Measurements from ENCODE around the gene UNC13A. TPM values are rescaled to one million over a fixed set of nuclear protein-coding genes. Genes with fewer than 3 reads are reported as not detected.

UNC13A gene
- total and polyA plus RNA-seq, 2 of the 13 experiments (the other 11 are each of a cell fraction or from before 2014, with no cell fraction given) = 0.11 to 0.45 TPM

- Histone ChIP-seq H3K9me3 (ENCODE audit: low read length) (no peaks in the 10 kb centered on the region), H3K4me2 (ENCODE audit: low read depth, low read length) (no peak overlapping the region), H2AFZ (ENCODE audit: low read length) (no peak overlapping the region), H3K4me1 (ENCODE audit: insufficient read depth, low read length) (no peaks in the 10 kb centered on the region), H4K20me1 (ENCODE audit: insufficient read depth, low read length) (peaks cover 4% of the 10 kb centered on the region; the same call in 1 of the 2 replicates), H3K9ac (ENCODE audit: insufficient read depth, low read depth, low read length) (no peak overlapping the region), H3K27me3 (ENCODE audit: control insufficient read depth in 1 of 2, insufficient read depth in 2 of 2, low read length in 2 of 2) (peaks cover 0 to 21% of the 10 kb centered on the region in 2 experiments; a peak in 4 of 5 replicates), H3K36me3 (replicated peaks in 1 of 2; ENCODE audit: control insufficient read depth in 1 of 2, insufficient read depth in 2 of 2, low read length in 2 of 2) (no peaks in the 10 kb centered on the region), H3K79me2 (ENCODE audit: insufficient read depth, low read length) (no peaks in the 10 kb centered on the region), H3K27ac (ENCODE audit: extremely low read length, insufficient read depth, low read length) (no peak overlapping the region), H3K4me3 (replicated peaks in 1 of 3; ENCODE audit: insufficient read depth in 1 of 3, low read depth in 2 of 3, low read length in 3 of 3) (no peak overlapping the region)
- ChIA-PET CTCF (ENCODE audit: low intra/inter-chr PET ratio, low total read pairs) (no interaction called here), POLR2A (no interaction called here)
- BruUV-seq (replicated peaks) = no TSS peak
- intact Hi-C loops (cut with micrococcal nuclease; ENCODE audit: unreplicated experiment) = no loop called here
- DNase-seq (ENCODE audit: low spot score) (no peak), ATAC-seq (no peak), FAIRE-seq (no peak)
- in situ Hi-C loops (cut with HindIII; ENCODE audit: extremely low pct_ligation_motif_present, low pct_unique_long_range_greater_than_20kb) = no loop called here
- no peak for TF ChIP-seq IRX3 (CRISPR knock-in tag; IDR thresholded peaks at IDR 0.05; ENCODE audit: borderline replicate concordance, low read depth)
- TF ChIP-seq ZNF572 (CRISPR knock-in tag; IDR thresholded peaks at IDR 0.05) = no peak
- no peak for TF ChIP-seq BRCA1 (CRISPR knock-in tag; IDR thresholded peaks at IDR 0.05)
- TF ChIP-seq YEATS4 (CRISPR knock-in tag; IDR thresholded peaks at IDR 0.05; ENCODE audit: borderline replicate concordance) = no peak
- no peak for TF ChIP-seq ZNF567 (CRISPR knock-in tag; IDR thresholded peaks at IDR 0.05; ENCODE audit: borderline replicate concordance)
- TF ChIP-seq MLXIP (CRISPR knock-in tag; IDR thresholded peaks at IDR 0.05; ENCODE audit: borderline replicate concordance) = no peak
- no peak for TF ChIP-seq ZNF746 (CRISPR knock-in tag; IDR thresholded peaks at IDR 0.05)
- no peak for TF ChIP-seq ZHX2 (IDR thresholded peaks at IDR 0.05; ENCODE audit: low read depth)
- no peak for TF ChIP-seq ZHX2 (CRISPR knock-in tag; IDR thresholded peaks at IDR 0.05; ENCODE audit: borderline replicate concordance)
- TF ChIP-seq NRL (CRISPR knock-in tag; IDR thresholded peaks at IDR 0.05; ENCODE audit: borderline replicate concordance) = no peak
- no peak for TF ChIP-seq ZBTB3 (CRISPR knock-in tag; IDR thresholded peaks at IDR 0.05; ENCODE audit: borderline replicate concordance, low read depth)
- TF ChIP-seq ZNF782 (CRISPR knock-in tag; IDR thresholded peaks at IDR 0.05; ENCODE audit: borderline replicate concordance) = no peak
- TF ChIP-seq PRMT3 (CRISPR knock-in tag; IDR thresholded peaks at IDR 0.05; ENCODE audit: borderline replicate concordance, low read depth) = no peak
- TF ChIP-seq NCOA5 (CRISPR knock-in tag; IDR thresholded peaks at IDR 0.05) = no peak
- WGBS (ENCODE audit: low lambda C conversion rate) = 3% methylated on average over 6 of the region's 12 CpGs
Observed at GRCh38 chr19:17686023-17686521, 2.1 kb downstream of the UNC13A start.

All from HepG2 (cell line).